Measurements from ENCODE around the gene FAM163A.

FAM163A gene

GRCh38 chr1:179714159-179714558 lies 28.9 kb upstream of the FAM163A start:
- Histone ChIP-seq H3K9ac (ENCODE audit: insufficient read length) (no peak overlapping the region), H3K4me3 (no peak overlapping the region), H3K36me3 (ENCODE audit: insufficient read depth, low read length) (no peaks in the 10 kb centered on the region), H3K9me3 (ENCODE audit: low read depth, low read length) (no peaks in the 10 kb centered on the region; the same call in 1 of the 2 replicates), H3K27ac (no peak overlapping the region)
- TF ChIP-seq POLR2AphosphoS5 (IDR thresholded peaks at IDR 0.05; ENCODE audit: borderline replicate concordance, low read depth, low read length) (no peak), EZH2 (IDR thresholded peaks at IDR 0.05) (no peak), FOXP2 (optimal IDR thresholded peaks at IDR 0.05; ENCODE audit: control extremely low read depth, extremely low read length, insufficient read depth) (no peak)
- DNase-seq (ENCODE audit: low read depth, low spot score) = no peak

- Histone ChIP-seq H3K4me3 (no peak overlapping the region), H3K27ac (no peak overlapping the region), H3K9ac (ENCODE audit: insufficient read length) (no peak overlapping the region), H3K9me3 (ENCODE audit: low read depth, low read length) (no peaks in the 10 kb centered on the region; the same call in 1 of the 2 replicates), H3K36me3 (ENCODE audit: insufficient read depth, low read length) (no peaks in the 10 kb centered on the region)
- TF ChIP-seq EZH2 (IDR thresholded peaks at IDR 0.05) = no peak
- TF ChIP-seq FOXP2 (optimal IDR thresholded peaks at IDR 0.05; ENCODE audit: control extremely low read depth, extremely low read length, insufficient read depth) = no peak
- TF ChIP-seq POLR2AphosphoS5 (IDR thresholded peaks at IDR 0.05; ENCODE audit: borderline replicate concordance, low read depth, low read length) = no peak
- no peak for DNase-seq (ENCODE audit: low read depth, low spot score)
Measured at GRCh38 chr1:179714623-179715022, 28.5 kb upstream of the FAM163A start.

- Histone ChIP-seq H3K4me3 (no peak overlapping the region), H3K9ac (ENCODE audit: insufficient read length) (no peak overlapping the region), H3K27ac (no peak overlapping the region), H3K36me3 (ENCODE audit: insufficient read depth, low read length) (no peaks in the 10 kb centered on the region), H3K9me3 (ENCODE audit: low read depth, low read length) (no peaks in the 10 kb centered on the region; the same call in 1 of the 2 replicates)
- TF ChIP-seq FOXP2 (optimal IDR thresholded peaks at IDR 0.05; ENCODE audit: control extremely low read depth, extremely low read length, insufficient read depth) = no peak
- TF ChIP-seq POLR2AphosphoS5 (IDR thresholded peaks at IDR 0.05; ENCODE audit: borderline replicate concordance, low read depth, low read length) = no peak
- TF ChIP-seq EZH2 (IDR thresholded peaks at IDR 0.05) = no peak
- DNase-seq (ENCODE audit: low read depth, low spot score) = no peak
Measured at GRCh38 chr1:179719272-179719671, 23.8 kb upstream of the FAM163A start.

- DNase-seq (ENCODE audit: low read depth, low spot score) = no peak
Measured at GRCh38 chr1:179728271-179728670, 14.8 kb upstream of the FAM163A start.

GRCh38 chr1:179729881-179730280 lies 13.2 kb upstream of the FAM163A start:
- Histone ChIP-seq H3K27ac (no peak overlapping the region), H3K9ac (ENCODE audit: insufficient read length) (no peak overlapping the region), H3K36me3 (ENCODE audit: insufficient read depth, low read length) (no peaks in the 10 kb centered on the region), H3K4me3 (no peak overlapping the region), H3K9me3 (ENCODE audit: low read depth, low read length) (no peaks in the 10 kb centered on the region)
- no peak for DNase-seq (ENCODE audit: low read depth, low spot score)
- TF ChIP-seq FOXP2 (optimal IDR thresholded peaks at IDR 0.05; ENCODE audit: control extremely low read depth, extremely low read length, insufficient read depth) = no peak

More at GRCh38 chr1:179728271-179728670, 14.8 kb upstream of the FAM163A start:
- H3K36me3 ChIP-seq (ENCODE audit: insufficient read depth, low read length) = no peaks in the 10 kb centered on the region
- H3K4me3 ChIP-seq = no peak overlapping the region
- H3K9ac ChIP-seq (ENCODE audit: insufficient read length) = no peak overlapping the region
- no peak for TF ChIP-seq FOXP2 (optimal IDR thresholded peaks at IDR 0.05; ENCODE audit: control extremely low read depth, extremely low read length, insufficient read depth)
- TF ChIP-seq POLR2AphosphoS5 (IDR thresholded peaks at IDR 0.05; ENCODE audit: borderline replicate concordance, low read depth, low read length) = no peak
- TF ChIP-seq EZH2 (IDR thresholded peaks at IDR 0.05) = no peak
- no peaks in the 10 kb centered on the region for H3K9me3 ChIP-seq (ENCODE audit: low read depth, low read length)
- H3K27ac ChIP-seq = no peak overlapping the region

GRCh38 chr1:179731643-179732042 lies 11.4 kb upstream of the FAM163A start:
- no peak for TF ChIP-seq FOXP2 (optimal IDR thresholded peaks at IDR 0.05; ENCODE audit: control extremely low read depth, extremely low read length, insufficient read depth)
- no peak overlapping the region for H3K27ac ChIP-seq
- H3K4me3 ChIP-seq = no peak overlapping the region
- H3K9ac ChIP-seq (ENCODE audit: insufficient read length) = no peak overlapping the region
- H3K36me3 ChIP-seq (ENCODE audit: insufficient read depth, low read length) = no peaks in the 10 kb centered on the region
- no peaks in the 10 kb centered on the region for H3K9me3 ChIP-seq (ENCODE audit: low read depth, low read length)
- DNase-seq (ENCODE audit: low read depth, low spot score) = no peak

GRCh38 chr1:179742291-179742690 lies 800 bp upstream of the FAM163A start:
- Histone ChIP-seq H3K27ac (no peak overlapping the region), H3K4me3 (no peak overlapping the region), H3K36me3 (ENCODE audit: insufficient read depth, low read length) (no peaks in the 10 kb centered on the region), H3K9ac (ENCODE audit: insufficient read length) (no peak overlapping the region), H3K9me3 (ENCODE audit: low read depth, low read length) (no peaks in the 10 kb centered on the region)
- no peak for DNase-seq (ENCODE audit: low read depth, low spot score)
- TF ChIP-seq FOXP2 (optimal IDR thresholded peaks at IDR 0.05; ENCODE audit: control extremely low read depth, extremely low read length, insufficient read depth) (no peak), EZH2 (IDR thresholded peaks at IDR 0.05) (no peak), POLR2AphosphoS5 (IDR thresholded peaks at IDR 0.05; ENCODE audit: borderline replicate concordance, low read depth, low read length) (no peak)

- Histone ChIP-seq H3K27ac (no peak overlapping the region), H3K4me3 (no peak overlapping the region), H3K9ac (ENCODE audit: insufficient read length) (no peak overlapping the region), H3K9me3 (ENCODE audit: low read depth, low read length) (no peaks in the 10 kb centered on the region), H3K36me3 (ENCODE audit: insufficient read depth, low read length) (no peaks in the 10 kb centered on the region)
- DNase-seq (ENCODE audit: low read depth, low spot score) = no peak
- TF ChIP-seq POLR2AphosphoS5 (IDR thresholded peaks at IDR 0.05; ENCODE audit: borderline replicate concordance, low read depth, low read length) (no peak), EZH2 (IDR thresholded peaks at IDR 0.05) (no peak), FOXP2 (optimal IDR thresholded peaks at IDR 0.05; ENCODE audit: control extremely low read depth, extremely low read length, insufficient read depth) (no peak)
Measured at GRCh38 chr1:179743679-179744400, 749 bp downstream of the FAM163A start.

Measured in SK-N-MC (cell line).